Osteoblast (primary cell): ENCODE results near the gene TC2N. TPM values are rescaled to one million over a fixed set of nuclear protein-coding genes. Genes with fewer than 3 reads are reported as not detected.

ENCODE experiments used
- DNase-seq: peaks from one replicate; pipeline ENCODE4 v3.0.0; 2011; ENCODE audit warnings: low spot score, mixed read lengths; ENCODE audit not compliant: insufficient read length; ENCODE audit errors: missing footprints
- H2AFZ ChIP-seq: 2 replicates; pipeline ENCODE4 v1.6.0; 2011; ENCODE audit warnings: mild to moderate bottlenecking, low read length
- H3K27ac ChIP-seq: 2 replicates; pipeline ENCODE4 v1.5.1; 2011; ENCODE audit warnings: mild to moderate bottlenecking, low read depth, low read length, moderate library complexity
- H3K27me3 ChIP-seq: 2 replicates; pipeline ENCODE4 v1.6.0; 2012; ENCODE audit warnings: mild to moderate bottlenecking, control low read depth, inconsistent platforms, low read length, moderate library complexity; ENCODE audit not compliant: insufficient read depth
- H3K36me3 ChIP-seq: 2 replicates; pipeline ENCODE4 v1.5.1; 2011; ENCODE audit warnings: mild to moderate bottlenecking, low read length, control low read depth, moderate library complexity; ENCODE audit not compliant: insufficient read depth
- H3K4me1 ChIP-seq: 2 replicates; pipeline ENCODE4 v1.5.1; 2011; ENCODE audit warnings: mild to moderate bottlenecking, low read length, control low read depth, moderate library complexity; ENCODE audit not compliant: insufficient read depth
- H3K4me2 ChIP-seq: 2 replicates; pipeline ENCODE4 v1.6.0; 2011; ENCODE audit warnings: mild to moderate bottlenecking, low read length; ENCODE audit not compliant: insufficient read depth
- H3K4me3 ChIP-seq: fragments of 200-600 bp; sonication (generic); 3 replicates; pipeline ENCODE4 v1.5.1; 2012; ENCODE audit warnings: mild to moderate bottlenecking, low read length, inconsistent platforms; ENCODE audit not compliant: insufficient read depth
- H3K79me2 ChIP-seq: 2 replicates; pipeline ENCODE4 v1.6.0; 2012; ENCODE audit warnings: mild to moderate bottlenecking, low read length, control low read depth, inconsistent platforms; ENCODE audit not compliant: insufficient read depth
- H3K9me3 ChIP-seq: 2 replicates; pipeline ENCODE4 v1.5.1; 2011; ENCODE audit warnings: low read depth, low read length, control low read depth
- H4K20me1 ChIP-seq: 2 replicates; pipeline ENCODE4 v1.6.0; 2012; ENCODE audit warnings: mild to moderate bottlenecking, low read length, control low read depth; ENCODE audit not compliant: insufficient read depth
- CTCF ChIP-seq: IDR thresholded peaks from 2 replicates; pipeline ENCODE4 v1.5.1; 2011; ENCODE audit warnings: mild to moderate bottlenecking, low read depth, low read length, moderate library complexity; ENCODE audit errors: extremely low read depth
- total RNA-seq: library from RNA; depleted of rRNA; stranded (reverse); fragments of >200 nt; gene quantifications from 2 replicates; pipeline ENCODE4 v1.2.3, GENCODE V29; 2012

TC2N gene
- total RNA-seq, 1 donor, result under 0.01 TPM

DNA sequence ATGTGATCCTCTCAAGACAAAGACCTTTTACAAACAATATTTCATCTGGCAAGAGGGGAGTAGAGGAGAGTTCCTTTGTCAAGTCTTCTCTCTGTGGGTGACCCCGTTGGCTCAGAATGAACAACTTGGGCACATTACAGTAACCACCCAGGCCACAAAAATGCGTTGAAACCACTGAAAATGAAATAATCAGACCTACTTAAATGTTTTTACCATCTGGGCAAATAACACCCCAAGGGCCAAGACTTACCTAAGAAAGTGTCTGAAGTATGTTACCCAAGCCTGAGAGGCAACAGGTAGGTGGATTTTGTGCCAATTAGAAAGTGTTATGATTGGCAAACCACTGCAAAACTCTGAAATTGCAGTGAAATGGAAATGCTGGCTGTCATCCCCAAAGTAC lies 1.3 kb downstream of the TC2N start:
- Histone ChIP-seq H3K36me3 (no peaks in the 10 kb centered on the region), H3K27ac (no peak overlapping the region), H3K9me3 (no peaks in the 10 kb centered on the region), H4K20me1 (no peaks in the 10 kb centered on the region), H3K4me2 (no peak overlapping the region), H3K4me3 (no peak overlapping the region), H2AFZ (no peak overlapping the region), H3K79me2 (no peaks in the 10 kb centered on the region), H3K27me3 (peaks cover 14% of the 10 kb centered on the region), H3K4me1 (no peaks in the 10 kb centered on the region)
- no peak for DNase-seq
- TF ChIP-seq CTCF, result no peak

GRCh38 chr14:91862417-91862816 lies 4.9 kb downstream of the TC2N start:
- no peaks in the 10 kb centered on the region for H3K36me3 ChIP-seq
- H3K27me3 ChIP-seq, result peaks cover 14% of the 10 kb centered on the region
- no peak overlapping the region for H3K27ac ChIP-seq
- no peak for DNase-seq
- H3K9me3 ChIP-seq, result no peaks in the 10 kb centered on the region
- no peak overlapping the region for H3K4me2 ChIP-seq
- H4K20me1 ChIP-seq, result no peaks in the 10 kb centered on the region
- no peaks in the 10 kb centered on the region for H3K79me2 ChIP-seq
- H3K4me1 ChIP-seq, result peaks cover 7% of the 10 kb centered on the region
- no peak overlapping the region for H3K4me3 ChIP-seq
- no peak overlapping the region for H2AFZ ChIP-seq
- no peak for TF ChIP-seq CTCF

GRCh38 chr14:91861091-91861490 lies 6.2 kb downstream of the TC2N start:
- no peak for DNase-seq
- Histone ChIP-seq H3K27ac (no peak overlapping the region), H3K79me2 (no peaks in the 10 kb centered on the region), H3K4me3 (no peak overlapping the region), H3K4me1 (peaks cover 7% of the 10 kb centered on the region), H3K4me2 (no peak overlapping the region), H3K9me3 (no peaks in the 10 kb centered on the region), H3K27me3 (peaks cover 10% of the 10 kb centered on the region), H3K36me3 (no peaks in the 10 kb centered on the region), H4K20me1 (no peaks in the 10 kb centered on the region), H2AFZ (no peak overlapping the region)
- no peak for TF ChIP-seq CTCF

GRCh38 chr14:91860238-91860637 lies 7.1 kb downstream of the TC2N start:
- no peak for TF ChIP-seq CTCF
- peaks cover 7% of the 10 kb centered on the region for H3K4me1 ChIP-seq
- no peak overlapping the region for H3K4me3 ChIP-seq
- H3K36me3 ChIP-seq, result no peaks in the 10 kb centered on the region
- no peak overlapping the region for H3K27ac ChIP-seq
- H2AFZ ChIP-seq, result no peak overlapping the region
- H3K79me2 ChIP-seq, result no peaks in the 10 kb centered on the region
- DNase-seq, result no peak
- no peaks in the 10 kb centered on the region for H3K9me3 ChIP-seq
- no peaks in the 10 kb centered on the region for H4K20me1 ChIP-seq
- H3K27me3 ChIP-seq, result peaks cover 12% of the 10 kb centered on the region
- H3K4me2 ChIP-seq, result no peak overlapping the region
